Measurements from ENCODE around the gene CEACAM20.
"Not testable (repeated sequence)": the region's sequence is repeated elsewhere in the genome, so short reads cannot be mapped to it uniquely, and the experiment has no call there.

CEACAM20 gene

DNA sequence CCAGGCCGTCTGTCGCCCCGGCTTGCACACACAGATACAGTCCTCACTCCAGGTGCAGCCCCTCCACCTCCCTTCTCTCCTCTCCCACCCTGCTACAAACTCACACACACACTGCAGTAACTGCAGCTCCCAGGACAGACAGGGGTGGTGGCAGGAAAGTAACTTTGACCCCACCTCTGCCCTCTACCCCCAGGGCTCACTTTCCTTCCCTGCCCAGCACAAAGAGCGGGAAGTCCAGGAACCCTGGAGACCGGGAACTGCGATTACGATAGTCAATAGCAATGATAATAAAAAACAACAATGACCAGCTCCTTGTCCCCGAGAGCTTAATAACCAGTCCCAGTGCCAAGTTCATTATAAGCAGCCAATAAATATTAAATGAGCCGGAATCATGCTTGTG is at the start of gene CEACAM20:
TSS of gene CEACAM20 (minus strand) at position 140 of the 400 bp plus-strand sequence. CDS start 166 bp downstream, outside the sequence.
- DNase-seq (ENCODE audit: low read depth): no peak

DNA sequence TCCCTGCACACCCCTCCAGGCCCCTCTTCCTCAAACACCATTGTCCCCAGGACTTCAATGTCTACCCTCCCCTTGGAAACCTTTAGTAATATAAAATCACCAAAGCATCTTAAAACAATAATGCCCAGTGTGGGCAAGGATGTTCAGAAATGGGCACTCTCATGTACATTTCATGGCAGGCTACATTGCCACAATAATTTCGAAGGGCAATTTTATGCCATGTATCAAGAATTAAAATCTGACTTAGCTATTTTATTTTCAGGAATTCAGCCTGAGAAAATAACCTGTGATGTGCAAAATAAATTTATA is 48.0 kb upstream of the CEACAM20 start:
- DNase-seq (ENCODE audit: low read depth): no peak

- no peak for DNase-seq (ENCODE audit: low read depth)
Measured at GRCh38 chr19:44576843-44577565, 47.5 kb upstream of the CEACAM20 start.

GRCh38 chr19:44575116-44575700 is 45.7 kb upstream of the CEACAM20 start:
- DNase-seq (ENCODE audit: low read depth): no peak

- no peak for DNase-seq (ENCODE audit: low read depth)
Measured at GRCh38 chr19:44574186-44574950, 44.9 kb upstream of the CEACAM20 start.

DNA sequence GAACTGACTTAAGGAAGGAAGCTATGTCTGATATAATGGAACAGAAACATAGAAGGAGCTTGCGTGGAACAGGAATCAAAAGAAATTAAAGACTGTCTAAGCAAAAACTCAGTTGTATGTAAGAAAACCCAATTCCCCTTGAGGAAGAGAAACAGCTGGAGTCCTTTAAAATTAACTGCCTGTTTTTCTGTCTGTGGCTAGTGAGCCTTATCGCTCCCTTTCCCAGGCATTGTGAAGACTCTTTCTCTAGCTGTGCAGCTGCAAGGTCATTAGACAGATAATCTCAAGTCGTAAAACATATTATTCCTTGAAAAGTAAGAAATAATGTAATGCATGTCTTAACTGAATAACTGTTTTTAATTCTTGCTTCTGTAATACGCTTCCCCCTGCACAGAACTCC is 44.2 kb upstream of the CEACAM20 start:
- no peak for DNase-seq (ENCODE audit: low read depth)

DNA sequence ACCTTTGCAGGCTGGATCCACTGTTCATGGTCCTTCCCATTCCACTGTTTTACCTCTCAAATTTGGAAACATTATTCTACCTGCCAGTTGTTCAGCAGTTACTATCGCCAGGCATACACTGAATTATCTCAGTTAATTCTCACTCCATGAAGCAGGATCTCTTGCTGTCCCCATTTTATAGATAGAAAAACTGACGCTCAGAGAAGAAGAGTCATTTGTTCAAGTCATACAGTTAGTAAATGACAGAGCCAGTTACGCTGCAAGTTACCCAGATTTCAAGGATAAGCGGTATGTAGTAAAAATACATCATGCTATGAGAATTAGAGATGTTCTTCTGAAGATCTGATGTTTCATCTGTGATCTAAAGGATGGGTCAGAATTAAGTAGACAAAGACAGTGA is 43.7 kb upstream of the CEACAM20 start:
- DNase-seq (ENCODE audit: low read depth): no peak

DNA sequence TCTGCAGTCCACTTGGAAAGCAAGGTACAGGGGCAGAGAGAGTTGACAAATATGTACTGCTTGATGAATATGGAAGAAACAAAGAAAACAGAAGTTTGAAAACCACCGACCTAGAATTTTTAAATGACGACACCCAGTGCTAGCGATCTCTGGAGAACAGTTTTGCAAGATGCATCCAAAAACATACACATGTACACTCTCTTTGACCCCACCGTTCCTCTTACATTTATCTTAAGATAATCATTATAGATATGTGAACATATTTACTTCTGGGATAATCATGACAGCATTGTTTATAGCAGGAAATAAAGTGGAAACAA is 43.1 kb upstream of the CEACAM20 start:
- DNase-seq (ENCODE audit: low read depth): no peak

DNA sequence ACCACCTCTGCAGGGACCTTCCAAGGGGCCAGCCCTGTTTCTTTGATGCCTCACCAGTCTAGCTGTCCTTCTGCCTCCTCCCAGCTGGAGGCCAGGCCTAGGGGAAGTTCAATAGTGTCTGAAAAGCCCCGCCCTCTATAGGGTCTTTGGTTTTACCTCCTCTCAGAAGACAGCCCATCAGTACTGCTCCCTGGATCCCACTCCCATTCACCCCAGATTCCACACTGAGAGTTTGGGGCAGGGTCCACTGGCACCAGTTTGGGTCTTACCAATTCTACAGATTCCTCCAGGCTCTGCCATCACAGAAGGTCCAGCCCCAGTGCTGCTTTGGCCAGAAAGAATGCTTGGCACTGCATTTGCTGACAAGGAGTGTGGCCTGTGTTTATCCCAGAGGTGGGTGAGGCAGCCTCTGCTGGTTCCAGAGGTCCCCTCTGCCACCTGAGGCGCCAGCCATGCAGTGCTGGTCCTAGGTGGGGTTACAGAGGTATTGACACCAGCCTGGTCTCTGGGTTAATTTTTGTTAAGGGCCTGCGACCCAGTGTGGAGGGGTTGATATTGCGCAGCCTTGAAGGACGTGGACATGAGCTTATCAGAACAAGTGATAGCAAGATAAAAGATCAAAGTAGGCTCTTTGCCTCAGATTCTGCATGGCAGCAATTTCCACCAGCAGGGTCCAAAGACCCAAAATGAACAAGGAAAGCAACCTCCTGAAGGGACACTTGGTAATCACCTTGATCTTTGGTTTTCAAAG is 42.5 kb upstream of the CEACAM20 start:
- DNase-seq (ENCODE audit: low read depth): no peak

DNA sequence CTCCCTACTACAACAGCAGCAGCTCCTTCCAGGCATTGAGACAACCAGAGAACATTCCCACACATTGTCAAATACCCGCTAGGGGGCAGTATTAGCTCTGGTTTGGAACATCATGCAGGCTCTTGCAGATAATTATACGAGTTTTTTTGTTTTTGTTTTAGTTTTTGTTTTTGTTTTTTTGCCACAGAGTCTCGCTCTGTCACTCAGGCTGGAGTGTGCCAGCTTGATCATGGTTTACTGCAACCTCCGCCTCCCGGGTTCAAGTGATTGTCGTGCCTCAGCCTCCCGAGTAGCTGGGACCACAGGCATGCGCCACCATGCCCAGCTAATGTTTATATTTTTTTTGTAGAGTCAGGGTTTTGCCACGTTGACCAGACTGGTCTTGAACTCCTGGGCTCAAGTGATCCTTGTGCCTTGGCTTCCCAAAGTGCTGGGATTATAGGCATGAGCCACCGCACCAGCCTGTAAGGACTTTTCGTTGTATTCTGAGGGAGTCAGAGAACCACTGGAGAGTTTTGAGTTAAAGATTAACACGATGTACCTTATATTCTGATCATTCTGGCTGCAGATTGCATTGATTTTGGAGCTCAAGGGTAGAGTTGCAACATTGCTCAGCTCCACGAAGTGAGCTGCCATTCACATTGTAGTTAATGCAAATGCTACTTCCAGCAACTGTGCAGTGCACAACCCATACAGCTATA is 41.7 kb upstream of the CEACAM20 start:
- no peak for DNase-seq (ENCODE audit: low read depth)

DNA sequence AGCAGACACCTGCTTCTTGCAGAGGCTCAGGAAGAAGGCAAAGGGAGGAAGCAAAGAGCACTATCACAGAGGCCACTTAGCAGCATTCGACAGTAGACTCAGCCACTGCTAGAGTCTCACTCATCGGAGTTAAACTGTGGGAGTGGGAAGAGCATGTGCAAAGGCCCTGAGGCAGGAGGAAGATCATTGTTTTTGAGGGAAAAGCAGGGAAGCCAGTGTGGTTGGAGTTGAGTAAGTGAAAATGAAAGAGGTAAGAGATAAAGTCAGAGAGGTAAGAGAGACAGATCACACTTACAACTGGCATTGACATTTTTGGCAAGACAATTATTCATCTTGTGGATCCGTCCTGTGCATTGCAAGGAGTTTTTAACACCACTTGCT is 41.1 kb upstream of the CEACAM20 start:
- DNase-seq (ENCODE audit: low read depth): no peak

GRCh38 chr19:44567745-44568144 is 38.3 kb upstream of the CEACAM20 start:
- no peak for DNase-seq (ENCODE audit: low read depth)

- no peak for DNase-seq (ENCODE audit: low read depth)
Measured at GRCh38 chr19:44566984-44567383, 37.5 kb upstream of the CEACAM20 start.

DNA sequence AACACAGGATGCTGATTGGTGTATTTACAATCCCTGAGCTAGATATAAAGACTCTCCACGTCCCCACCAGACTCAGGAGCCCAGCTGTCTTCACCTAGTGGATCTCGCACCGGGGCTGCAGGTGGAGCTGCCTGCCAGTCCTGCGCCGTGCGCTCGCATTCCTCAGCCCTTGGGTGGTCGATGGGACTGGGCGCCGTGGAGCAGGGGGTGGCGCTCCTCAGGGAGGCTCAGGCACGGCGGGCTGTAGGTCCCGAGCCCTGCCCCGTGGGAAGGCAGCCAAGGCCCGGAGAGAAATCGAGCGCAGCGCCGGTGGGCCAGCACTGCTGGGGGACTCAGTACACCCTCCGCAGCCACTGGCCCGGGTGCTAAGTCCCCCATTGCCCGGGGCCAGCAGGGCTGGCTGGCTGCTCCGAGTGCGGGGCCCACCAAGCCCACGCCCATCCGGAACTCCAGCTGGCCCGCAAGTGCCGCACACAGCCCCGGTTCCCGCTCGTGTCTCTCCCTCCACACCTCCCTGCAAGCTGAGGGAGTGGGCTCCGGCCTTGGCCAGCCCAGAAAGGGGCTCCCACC is 33.7 kb upstream of the CEACAM20 start:
- not testable (repeated sequence) for DNase-seq (ENCODE audit: low read depth)

DNA sequence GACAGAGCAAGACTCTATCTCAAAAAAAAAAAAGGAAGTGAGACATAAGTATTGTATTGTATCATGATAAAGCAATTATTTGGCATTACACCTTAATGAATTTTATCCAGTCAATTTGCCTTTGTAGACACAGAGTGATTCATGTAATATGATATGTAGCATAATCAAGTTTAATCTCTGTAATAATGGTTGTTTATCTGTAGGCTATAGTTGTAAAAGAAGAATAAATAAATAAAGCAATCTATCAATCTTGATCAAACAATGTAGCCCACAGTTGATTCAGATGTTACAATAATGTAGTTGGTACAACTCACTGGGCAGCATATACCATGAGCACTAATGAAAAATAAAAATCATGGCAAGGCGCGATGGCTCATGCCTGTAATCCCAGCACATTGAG is 28.5 kb upstream of the CEACAM20 start:
- no peak for DNase-seq (ENCODE audit: low read depth)

- DNase-seq (ENCODE audit: low read depth): no peak
Measured at GRCh38 chr19:44554641-44555246, 25.3 kb upstream of the CEACAM20 start.

DNA sequence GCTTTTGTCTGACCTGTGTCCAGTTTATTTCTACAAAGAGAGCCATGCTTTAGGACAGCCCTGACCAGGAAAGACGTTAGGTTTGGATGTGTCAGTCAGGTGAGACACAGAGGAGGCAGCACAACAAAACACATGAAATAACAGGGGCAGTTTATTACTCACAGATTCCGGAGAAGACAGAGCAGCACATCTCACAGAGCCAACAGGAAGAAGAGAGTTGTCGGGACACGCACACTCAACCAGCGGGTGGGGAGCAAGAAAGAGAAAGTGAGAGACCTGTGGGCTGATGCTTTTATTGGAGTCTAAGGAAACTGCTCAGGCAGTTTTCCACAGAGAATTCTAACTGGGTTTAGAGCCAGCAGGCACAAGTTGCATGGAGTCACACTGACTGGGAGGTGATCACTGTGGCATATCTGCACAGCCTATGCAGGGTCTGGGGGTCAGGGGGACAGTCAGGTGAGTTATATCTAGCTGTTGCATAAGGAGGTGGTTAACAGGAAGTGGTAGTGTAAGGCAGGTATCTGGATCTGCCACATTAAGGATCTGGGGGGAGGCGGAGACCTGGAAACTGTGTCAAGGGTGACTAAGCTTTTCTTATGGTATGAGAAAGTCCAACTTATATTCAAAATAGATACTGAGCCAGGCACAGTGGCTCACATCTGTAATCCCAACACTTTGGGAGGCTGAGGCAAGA is 24.1 kb upstream of the CEACAM20 start:
- DNase-seq (ENCODE audit: low read depth): no peak

- no peak for DNase-seq (ENCODE audit: low read depth)
Measured at GRCh38 chr19:44552324-44552723, 22.8 kb upstream of the CEACAM20 start.

DNA sequence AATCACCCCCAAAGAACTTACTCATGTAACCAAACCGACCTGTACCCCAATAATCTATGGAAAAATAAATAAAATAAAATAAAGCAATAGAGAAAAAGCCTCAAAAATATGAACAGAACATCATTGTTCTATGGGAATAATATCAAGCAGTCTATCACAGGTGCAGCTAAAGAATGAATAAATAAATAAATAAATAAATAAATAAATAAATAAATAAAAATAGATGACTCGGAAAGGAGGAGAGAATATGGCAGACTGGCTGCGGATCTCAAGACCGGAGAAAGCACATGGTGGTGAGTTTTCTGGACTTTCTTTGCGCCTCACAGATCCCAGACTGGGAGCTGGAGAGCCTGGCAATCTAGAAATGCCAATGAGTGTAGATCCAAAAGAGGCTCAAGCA is 22.4 kb upstream of the CEACAM20 start:
- no peak for DNase-seq (ENCODE audit: low read depth)

- DNase-seq (ENCODE audit: low read depth): not testable (repeated sequence)
Measured at GRCh38 chr19:44550976-44551375, 21.5 kb upstream of the CEACAM20 start.

DNA sequence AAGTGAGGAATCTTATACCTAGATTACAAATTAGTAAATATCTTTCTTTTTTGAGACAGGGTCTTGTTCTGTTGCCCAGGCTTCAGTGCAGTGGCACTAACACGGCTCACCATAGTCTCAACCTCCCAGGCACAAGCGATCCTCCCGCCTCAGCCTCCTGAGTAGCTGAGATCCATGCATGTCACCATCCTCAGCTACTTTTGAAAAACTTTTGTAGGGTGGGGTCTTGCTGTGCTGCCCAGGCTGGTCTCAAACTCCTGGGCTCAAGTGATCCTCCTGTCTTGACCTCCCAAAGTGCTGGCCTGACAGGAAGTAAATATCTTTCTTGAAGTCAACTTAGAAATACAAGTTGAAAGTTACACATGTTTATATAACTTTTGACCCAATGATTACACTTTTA is 20.0 kb upstream of the CEACAM20 start:
- DNase-seq (ENCODE audit: low read depth): no peak
